ENCODE results near the gene PCDH19. TPM values are rescaled to one million over a fixed set of nuclear protein-coding genes. Genes with fewer than 3 reads are reported as not detected.

The PCDH19 gene
- total RNA-seq, 1 experiment from 2014 or later: 0.08 TPM

- CTCF ChIA-PET: no interaction called here
These were observed 132.8 kb downstream of the PCDH19 start for GRCh38 chrX:100277231-100277630.

DNA sequence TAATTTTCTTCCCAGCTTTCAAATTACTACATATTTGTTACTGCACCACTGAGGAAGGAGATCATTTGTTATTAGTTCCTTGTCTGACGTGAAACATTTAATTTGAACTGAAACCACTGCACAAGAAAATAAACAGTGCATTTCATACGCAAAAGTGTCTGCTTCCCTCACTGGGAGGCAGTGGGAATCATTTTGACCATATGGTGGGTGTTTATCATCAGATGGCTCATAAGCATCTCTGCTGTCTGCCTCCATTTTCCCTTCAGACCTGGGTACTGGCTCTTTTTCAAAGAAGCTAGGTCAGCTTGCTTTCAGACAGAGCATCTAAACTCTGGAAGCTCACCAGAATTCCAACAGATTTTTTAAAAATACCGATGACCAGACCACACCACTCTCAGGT is 135.2 kb downstream of the PCDH19 start:
- Histone ChIP-seq H3K9me3 (ENCODE audit: control insufficient read depth, insufficient read depth, low read depth, low read length) (no peaks in the 10 kb centered on the region), H3K4me1 (ENCODE audit: control insufficient read depth, insufficient read depth, low read length) (no peaks in the 10 kb centered on the region), H3K4me3 (ENCODE audit: low read depth in 2 of 2, low read length in 2 of 2) (no peak overlapping the region), H3K36me3 (ENCODE audit: control insufficient read depth, insufficient read depth, low read length) (no peaks in the 10 kb centered on the region), H3K27ac (ENCODE audit: low read length) (no peak overlapping the region), H3K27me3 (ENCODE audit: control insufficient read depth, insufficient read depth, low read length) (no peaks in the 10 kb centered on the region)
- CTCF ChIA-PET: no interaction called here
- intact Hi-C loops (cut with micrococcal nuclease; ENCODE audit: unreplicated experiment) (no loop called here), in situ Hi-C loops (cut with HindIII; ENCODE audit: low pct_unique_long_range_greater_than_20kb, low sequenced_read_pairs) (no loop called here)
- DNase-seq (ENCODE audit: low read depth, low spot score) (no peak), ATAC-seq (no peak)
- TF ChIP-seq SIN3A (IDR thresholded peaks at IDR 0.05; ENCODE audit: borderline replicate concordance, insufficient read depth, low read depth, low read length) (no peak), CTCF (IDR thresholded peaks at IDR 0.05) (no peak)
- POLR2A ChIA-PET: no interaction called here
- BruUV-seq (replicated peaks): no TSS peak

More at GRCh38 chrX:100277231-100277630, 132.8 kb downstream of the PCDH19 start:
- no peak for DNase-seq (ENCODE audit: low read depth, low spot score)
- Histone ChIP-seq H3K9me3 (ENCODE audit: control insufficient read depth, insufficient read depth, low read depth, low read length) (no peaks in the 10 kb centered on the region), H3K4me1 (ENCODE audit: control insufficient read depth, insufficient read depth, low read length) (no peaks in the 10 kb centered on the region), H3K27ac (ENCODE audit: low read length) (no peak overlapping the region), H3K27me3 (ENCODE audit: control insufficient read depth, insufficient read depth, low read length) (no peaks in the 10 kb centered on the region), H3K36me3 (ENCODE audit: control insufficient read depth, insufficient read depth, low read length) (no peaks in the 10 kb centered on the region), H3K4me3 (ENCODE audit: low read depth in 2 of 2, low read length in 2 of 2) (no peak overlapping the region)
- no TSS peak for BruUV-seq (replicated peaks)
- no peak for TF ChIP-seq POLR2AphosphoS5 (IDR thresholded peaks at IDR 0.05; ENCODE audit: low read depth, low read length)
- TF ChIP-seq SIN3A (IDR thresholded peaks at IDR 0.05; ENCODE audit: borderline replicate concordance, insufficient read depth, low read depth, low read length): no peak
- no peak for TF ChIP-seq CTCF (IDR thresholded peaks at IDR 0.05)
- no peak for TF ChIP-seq REST (IDR thresholded peaks at IDR 0.05; ENCODE audit: insufficient read depth in 1 of 2, low read depth in 2 of 2, low read length in 1 of 2)
- no peak for TF ChIP-seq TCF7L2 (IDR thresholded peaks at IDR 0.05; ENCODE audit: low read depth, low read length)
- intact Hi-C loops (cut with micrococcal nuclease; ENCODE audit: unreplicated experiment) (no loop called here), in situ Hi-C loops (cut with HindIII; ENCODE audit: low pct_unique_long_range_greater_than_20kb, low sequenced_read_pairs) (no loop called here)
- no peak for ATAC-seq
- POLR2A ChIA-PET: no interaction called here

GRCh38 chrX:100265179-100265578 is 144.9 kb downstream of the PCDH19 start:
- H3K4me1 ChIP-seq (ENCODE audit: control insufficient read depth, insufficient read depth, low read length): no peaks in the 10 kb centered on the region
- ATAC-seq (no peak), DNase-seq (ENCODE audit: low read depth, low spot score) (no peak)
- no TSS peak for BruUV-seq (replicated peaks)
- H3K9me3 ChIP-seq (ENCODE audit: control insufficient read depth, insufficient read depth, low read depth, low read length): no peaks in the 10 kb centered on the region
- TF ChIP-seq SIN3A (IDR thresholded peaks at IDR 0.05; ENCODE audit: borderline replicate concordance, insufficient read depth, low read depth, low read length) (no peak), REST (IDR thresholded peaks at IDR 0.05; ENCODE audit: insufficient read depth in 1 of 2, low read depth in 2 of 2, low read length in 1 of 2) (no peak), CTCF (IDR thresholded peaks at IDR 0.05) (no peak), POLR2AphosphoS5 (IDR thresholded peaks at IDR 0.05; ENCODE audit: low read depth, low read length) (no peak), TCF7L2 (IDR thresholded peaks at IDR 0.05; ENCODE audit: low read depth, low read length) (no peak)
- H3K4me3 ChIP-seq (ENCODE audit: low read depth in 2 of 2, low read length in 2 of 2): no peak overlapping the region
- intact Hi-C loops (cut with micrococcal nuclease; ENCODE audit: unreplicated experiment) (no loop called here), in situ Hi-C loops (cut with HindIII; ENCODE audit: low pct_unique_long_range_greater_than_20kb, low sequenced_read_pairs) (no loop called here)
- no peaks in the 10 kb centered on the region for H3K27me3 ChIP-seq (ENCODE audit: control insufficient read depth, insufficient read depth, low read length)
- POLR2A ChIA-PET: no interaction called here
- CTCF ChIA-PET: no interaction called here
- H3K36me3 ChIP-seq (ENCODE audit: control insufficient read depth, insufficient read depth, low read length): no peaks in the 10 kb centered on the region
- H3K27ac ChIP-seq (ENCODE audit: low read length): no peak overlapping the region

All from Panc1 (cell line).